Fibroblast of lung (primary cell): ENCODE measurements around the gene MAPKBP1.

Experiments used
- EZH2 ChIP-seq: IDR thresholded peaks from 2 replicates; pipeline ENCODE4 v1.5.1; 2012; ENCODE audit warnings: low read length, control low read depth, mild to moderate bottlenecking; ENCODE audit errors: missing control alignments
- TF ChIP-seq, protein P1 (sequence below), 2 donors: IDR thresholded peaks in 1 of 2; conservative IDR thresholded peaks in 1 of 2; 1 replicate in 1 of 2; 2 replicates in 1 of 2; pipeline ENCODE4 v1.5.1; 2011 to 2012; ENCODE audit warnings: low read length in 2 of 2, control low read depth in 1 of 2, inconsistent platforms in 1 of 2, low read depth in 1 of 2, mild to moderate bottlenecking in 1 of 2

DNA sequence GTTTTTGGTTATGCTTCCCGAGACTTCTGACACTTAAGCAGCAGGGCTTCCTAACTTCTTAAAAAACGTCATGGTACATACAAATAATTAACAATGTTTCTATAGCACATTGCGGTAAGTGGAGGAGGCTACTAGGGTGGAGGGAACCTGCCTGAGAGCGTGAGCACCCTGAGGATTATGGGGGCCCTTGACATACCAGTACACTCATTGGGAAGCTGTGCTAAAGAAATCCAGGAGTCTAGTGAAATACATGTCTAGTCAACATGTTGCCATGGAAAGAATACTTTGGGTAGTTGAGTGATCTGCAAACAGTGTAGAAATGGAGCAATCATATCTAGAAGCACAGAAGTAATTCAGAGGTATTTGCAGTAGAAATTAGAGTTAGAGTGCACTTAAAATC is 39.2 kb upstream of the MAPKBP1 start:
- TF ChIP-seq, protein P1, sequence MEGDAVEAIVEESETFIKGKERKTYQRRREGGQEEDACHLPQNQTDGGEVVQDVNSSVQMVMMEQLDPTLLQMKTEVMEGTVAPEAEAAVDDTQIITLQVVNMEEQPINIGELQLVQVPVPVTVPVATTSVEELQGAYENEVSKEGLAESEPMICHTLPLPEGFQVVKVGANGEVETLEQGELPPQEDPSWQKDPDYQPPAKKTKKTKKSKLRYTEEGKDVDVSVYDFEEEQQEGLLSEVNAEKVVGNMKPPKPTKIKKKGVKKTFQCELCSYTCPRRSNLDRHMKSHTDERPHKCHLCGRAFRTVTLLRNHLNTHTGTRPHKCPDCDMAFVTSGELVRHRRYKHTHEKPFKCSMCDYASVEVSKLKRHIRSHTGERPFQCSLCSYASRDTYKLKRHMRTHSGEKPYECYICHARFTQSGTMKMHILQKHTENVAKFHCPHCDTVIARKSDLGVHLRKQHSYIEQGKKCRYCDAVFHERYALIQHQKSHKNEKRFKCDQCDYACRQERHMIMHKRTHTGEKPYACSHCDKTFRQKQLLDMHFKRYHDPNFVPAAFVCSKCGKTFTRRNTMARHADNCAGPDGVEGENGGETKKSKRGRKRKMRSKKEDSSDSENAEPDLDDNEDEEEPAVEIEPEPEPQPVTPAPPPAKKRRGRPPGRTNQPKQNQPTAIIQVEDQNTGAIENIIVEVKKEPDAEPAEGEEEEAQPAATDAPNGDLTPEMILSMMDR (conservative IDR thresholded peaks at IDR 0.05 in 1 of 2, IDR thresholded peaks at IDR 0.05 in 1 of 2; ENCODE audit: low read depth in 1 of 2, low read length in 2 of 2): no peak
- TF ChIP-seq EZH2: no peak
